Measurements from ENCODE around the gene KIF11. TPM values are rescaled to one million over a fixed set of nuclear protein-coding genes. Genes with fewer than 3 reads are reported as not detected.

The KIF11 gene
- total and polyA plus RNA-seq, 9 of the 15 experiments (the other 6 are each of a cell fraction or from before 2014, with no cell fraction given) = 11.3 to 54.4 (median 29.2) TPM

- peak; percentile 76 for TF ChIP-seq ZBTB40 (IDR thresholded peaks at IDR 0.05)
- no peak for TF ChIP-seq ZBTB40 (CRISPR knock-in tag; IDR thresholded peaks at IDR 0.05)
- no peak for TF ChIP-seq ZNF79 (CRISPR knock-in tag; IDR thresholded peaks at IDR 0.05; ENCODE audit: low read depth)
- no peak for TF ChIP-seq CBX5 (IDR thresholded peaks at IDR 0.05; ENCODE audit: borderline replicate concordance, low read depth)
- TF ChIP-seq, protein P1, sequence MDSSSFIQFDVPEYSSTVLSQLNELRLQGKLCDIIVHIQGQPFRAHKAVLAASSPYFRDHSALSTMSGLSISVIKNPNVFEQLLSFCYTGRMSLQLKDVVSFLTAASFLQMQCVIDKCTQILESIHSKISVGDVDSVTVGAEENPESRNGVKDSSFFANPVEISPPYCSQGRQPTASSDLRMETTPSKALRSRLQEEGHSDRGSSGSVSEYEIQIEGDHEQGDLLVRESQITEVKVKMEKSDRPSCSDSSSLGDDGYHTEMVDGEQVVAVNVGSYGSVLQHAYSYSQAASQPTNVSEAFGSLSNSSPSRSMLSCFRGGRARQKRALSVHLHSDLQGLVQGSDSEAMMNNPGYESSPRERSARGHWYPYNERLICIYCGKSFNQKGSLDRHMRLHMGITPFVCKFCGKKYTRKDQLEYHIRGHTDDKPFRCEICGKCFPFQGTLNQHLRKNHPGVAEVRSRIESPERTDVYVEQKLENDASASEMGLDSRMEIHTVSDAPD (CRISPR knock-in tag; IDR thresholded peaks at IDR 0.05) = no peak
- TF ChIP-seq FOXJ3 (CRISPR knock-in tag; IDR thresholded peaks at IDR 0.05) = no peak
- TF ChIP-seq, protein P2, sequence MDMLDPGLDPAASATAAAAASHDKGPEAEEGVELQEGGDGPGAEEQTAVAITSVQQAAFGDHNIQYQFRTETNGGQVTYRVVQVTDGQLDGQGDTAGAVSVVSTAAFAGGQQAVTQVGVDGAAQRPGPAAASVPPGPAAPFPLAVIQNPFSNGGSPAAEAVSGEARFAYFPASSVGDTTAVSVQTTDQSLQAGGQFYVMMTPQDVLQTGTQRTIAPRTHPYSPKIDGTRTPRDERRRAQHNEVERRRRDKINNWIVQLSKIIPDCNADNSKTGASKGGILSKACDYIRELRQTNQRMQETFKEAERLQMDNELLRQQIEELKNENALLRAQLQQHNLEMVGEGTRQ (CRISPR knock-in tag; IDR thresholded peaks at IDR 0.05) = no peak
Observed at GRCh38 chr10:92699518-92700381, 106.8 kb downstream of the KIF11 start (continued).

All from K562 (cell line).